GM18909 (cell line): ENCODE results near the gene PRRT1B.

Experiments
- ATAC-seq: cut with Tn5 transposase; IDR thresholded peaks from one replicate; pipeline ENCODE4 v1.9.1; 2021; ENCODE audit warnings: mild to moderate bottlenecking; ENCODE audit not compliant: unreplicated experiment, poor library complexity

Gene PRRT1B

DNA sequence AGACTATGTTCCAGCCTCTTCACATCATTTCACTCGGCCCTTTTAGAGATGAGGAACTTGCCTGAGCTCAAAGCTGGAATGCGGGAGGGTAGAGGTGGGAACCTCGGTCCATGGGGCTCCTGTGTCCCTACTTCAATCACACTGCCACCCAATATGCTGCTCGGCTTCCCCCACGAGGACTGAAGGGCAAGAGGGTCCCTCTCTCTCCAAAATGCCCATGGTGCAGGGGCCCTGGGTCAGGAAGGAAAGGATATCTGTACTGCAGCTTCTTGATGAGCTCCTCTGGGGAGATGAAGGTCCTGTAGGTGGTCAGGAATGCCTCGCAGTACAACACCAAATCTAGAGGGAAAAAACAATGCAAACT, 46.5 kb downstream of the PRRT1B start:
- no peak for ATAC-seq

DNA sequence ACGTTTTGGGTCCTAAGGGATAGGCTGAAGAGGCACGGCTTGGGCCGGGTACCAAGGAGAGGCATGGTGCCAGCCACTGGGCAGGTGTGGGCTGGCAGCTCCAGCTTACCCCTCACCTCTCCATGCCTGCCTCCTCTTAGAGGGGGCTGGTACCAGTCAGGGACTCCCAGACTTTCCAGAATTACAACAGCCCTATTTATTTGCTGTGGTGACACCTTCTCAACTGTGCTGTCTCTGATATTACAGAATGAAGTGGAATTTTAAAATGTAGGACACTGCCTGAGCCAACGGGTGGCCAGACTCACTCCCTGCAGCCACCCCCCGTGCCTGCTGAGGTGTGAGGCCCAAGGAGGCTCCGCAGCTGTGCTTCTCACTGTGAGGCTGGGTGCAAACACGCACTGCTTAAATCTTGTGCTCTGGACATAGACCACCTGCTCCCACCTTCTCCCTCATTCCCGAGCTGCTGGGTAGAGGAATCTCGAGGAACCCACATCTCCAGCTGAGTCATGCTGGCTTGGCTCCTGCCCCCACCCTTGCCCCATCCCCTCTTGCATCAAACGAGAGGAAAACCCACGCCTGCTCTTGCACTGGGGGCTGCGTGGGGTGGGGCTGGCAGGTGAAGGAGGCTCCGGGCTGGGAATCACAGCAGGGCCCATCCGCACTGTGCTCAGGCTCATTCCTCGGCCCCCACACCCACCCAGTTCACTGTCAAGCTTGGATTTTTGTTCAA, 47.9 kb downstream of the PRRT1B start:
- no peak for ATAC-seq

DNA sequence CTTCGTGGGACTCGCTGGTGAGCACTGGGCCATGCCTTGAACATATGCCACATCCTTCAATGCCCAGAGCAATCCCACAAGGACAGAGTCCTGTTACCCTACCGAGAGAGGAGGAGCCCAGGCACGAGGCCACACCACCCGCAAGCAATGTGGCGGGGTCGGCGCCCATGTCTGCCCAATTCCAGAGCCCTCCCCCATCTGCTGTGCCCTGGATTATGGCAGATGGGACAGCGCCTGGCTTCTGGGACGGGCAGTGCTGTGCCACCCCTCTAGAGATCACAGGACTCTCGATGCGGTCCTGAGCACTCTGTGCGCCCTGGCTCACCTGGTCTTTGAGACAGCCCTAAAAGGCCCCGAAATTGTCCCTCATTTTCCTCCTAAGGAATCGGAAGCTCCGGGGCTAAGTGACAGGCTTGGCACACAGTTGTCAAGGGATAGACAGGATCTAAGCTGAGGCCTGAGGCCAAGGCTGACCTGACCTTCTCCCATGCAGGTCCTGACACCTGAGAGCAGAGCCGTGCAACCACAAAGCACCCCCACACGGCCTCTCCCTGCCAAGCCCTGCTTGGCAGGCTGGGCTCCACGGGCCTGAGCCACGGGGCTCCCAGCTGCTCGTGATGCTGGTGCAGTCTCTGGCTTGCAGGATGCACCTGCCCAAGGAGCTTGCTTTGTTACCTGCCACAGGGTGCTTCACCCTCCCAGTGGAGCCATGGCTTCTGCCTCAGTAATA, 48.8 kb downstream of the PRRT1B start:
- no peak for ATAC-seq

DNA sequence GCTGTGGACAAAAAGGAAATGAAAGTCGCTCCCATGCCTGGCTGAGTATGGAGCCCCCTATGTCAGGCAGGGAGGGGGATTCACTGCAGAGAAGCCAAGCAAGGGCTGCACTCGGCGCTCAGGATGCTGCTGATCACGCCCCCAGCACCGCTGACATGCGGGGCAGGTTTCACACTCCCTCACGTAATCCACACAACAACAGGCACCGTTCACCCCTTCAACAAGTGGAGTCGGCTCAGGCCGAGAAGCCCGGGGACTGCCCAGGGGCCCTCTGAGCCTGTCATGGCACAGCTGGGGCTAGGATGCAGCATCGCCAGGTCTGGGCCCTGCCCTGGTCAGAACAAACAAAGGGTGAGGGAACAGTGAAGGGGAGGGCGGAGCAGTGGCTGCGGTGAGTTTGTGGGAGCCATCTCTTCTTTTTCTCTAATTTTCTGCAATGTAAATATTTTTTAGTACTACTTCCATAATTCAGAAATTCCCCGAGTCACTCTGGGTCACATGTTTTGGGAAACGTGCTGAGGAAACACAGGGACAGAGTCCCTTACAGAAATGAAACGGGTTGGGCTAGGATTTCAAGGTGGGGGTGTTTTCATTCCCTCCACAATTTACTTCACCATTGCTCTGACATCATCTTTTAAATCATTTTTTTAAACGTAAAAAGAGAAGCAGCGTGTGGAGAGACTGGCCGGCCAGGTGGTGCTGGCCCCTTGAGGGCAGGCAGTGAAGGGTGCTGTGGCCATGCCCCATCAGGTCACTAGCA, 49.8 kb downstream of the PRRT1B start:
- ATAC-seq = no peak

DNA sequence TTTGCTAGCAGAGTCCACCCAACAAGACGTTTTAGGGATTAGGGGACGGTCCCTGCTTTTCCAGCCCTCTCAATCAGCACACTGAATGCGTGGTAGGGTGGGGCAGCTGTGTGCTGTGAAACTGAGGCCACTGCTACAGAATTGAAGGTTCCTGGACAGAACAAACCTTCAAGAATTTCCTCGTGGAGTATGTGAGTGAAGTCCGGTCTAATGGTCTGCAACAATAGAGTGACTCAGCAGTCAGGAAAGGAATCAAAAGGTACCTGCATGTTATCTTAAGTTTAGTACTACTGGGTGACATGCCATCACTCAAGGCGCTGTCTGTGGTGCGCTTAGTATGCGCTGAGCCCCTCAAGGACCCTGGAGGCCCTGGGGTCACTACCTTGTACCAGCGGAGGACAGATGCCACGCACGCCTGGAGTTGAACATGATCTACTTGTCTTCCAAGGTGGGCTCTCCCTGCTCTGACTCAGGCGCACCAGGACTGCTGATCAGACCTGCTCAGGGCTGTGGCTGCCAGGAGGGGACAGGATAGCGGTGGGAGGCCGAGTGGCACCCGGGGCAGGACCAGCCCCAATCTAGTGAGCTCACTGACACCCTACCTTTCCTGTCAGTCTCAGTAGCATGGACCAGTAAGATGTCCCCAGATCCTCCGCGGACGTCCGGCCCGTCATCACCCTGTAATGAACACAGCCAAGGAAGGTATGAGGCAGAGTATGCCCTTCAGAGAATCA, 50.5 kb downstream of the PRRT1B start:
- ATAC-seq = no peak

DNA sequence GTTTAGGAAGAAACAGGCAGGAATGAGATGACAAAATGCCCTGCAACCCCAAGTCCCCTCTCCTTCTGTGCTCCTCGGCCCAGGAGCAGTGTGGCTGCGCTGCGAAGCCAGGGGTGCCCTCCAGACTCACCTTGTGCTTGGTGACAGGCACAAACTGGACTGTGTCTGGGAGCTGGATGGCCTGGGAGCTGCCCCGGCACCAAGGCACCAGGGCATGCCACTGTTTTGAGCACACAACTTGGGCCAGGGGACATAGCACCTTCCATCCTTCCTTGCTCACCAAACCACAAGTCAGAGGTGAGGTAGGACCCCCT, 51.1 kb downstream of the PRRT1B start:
- ATAC-seq = no peak

DNA sequence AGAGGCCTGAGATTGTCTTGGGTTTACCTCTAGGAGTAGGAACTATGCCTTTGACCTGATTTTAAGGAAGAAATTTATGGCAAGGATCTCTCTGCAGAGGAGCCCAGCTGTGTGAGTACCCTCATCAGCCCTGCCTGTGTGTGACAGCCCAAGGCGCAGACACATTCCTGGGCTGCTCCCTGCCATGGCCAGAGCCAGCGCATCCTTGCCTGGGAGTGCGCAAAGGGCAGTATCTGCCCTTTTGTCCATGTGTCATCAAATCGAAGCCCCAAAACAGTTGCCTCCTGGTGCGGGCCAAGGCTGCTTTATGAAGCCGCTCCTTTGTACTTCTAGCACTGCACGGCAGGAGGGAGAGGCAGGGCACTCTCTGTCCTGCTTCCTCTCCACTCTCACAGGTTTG, 51.9 kb downstream of the PRRT1B start:
- ATAC-seq = no peak

DNA sequence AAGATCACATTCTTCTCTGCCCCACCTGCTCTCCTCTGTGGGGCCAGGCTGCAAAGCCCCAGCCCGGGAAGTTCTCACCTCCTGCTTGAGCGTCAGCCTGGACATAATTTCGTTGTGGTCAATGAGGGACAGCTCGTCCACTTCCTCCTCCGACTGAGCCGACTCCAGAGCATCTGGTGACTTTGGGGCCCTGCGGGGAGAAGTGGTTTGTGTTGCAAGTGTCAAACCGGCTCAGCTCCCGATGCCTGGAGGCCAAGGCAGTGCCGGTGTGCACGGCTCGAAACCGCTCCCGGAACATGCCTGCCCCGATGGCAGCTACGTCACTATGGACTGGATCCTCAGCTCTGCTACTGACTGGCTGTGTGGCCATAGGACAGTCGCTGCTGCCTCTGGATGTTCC, 52.8 kb downstream of the PRRT1B start:
- no peak for ATAC-seq

DNA sequence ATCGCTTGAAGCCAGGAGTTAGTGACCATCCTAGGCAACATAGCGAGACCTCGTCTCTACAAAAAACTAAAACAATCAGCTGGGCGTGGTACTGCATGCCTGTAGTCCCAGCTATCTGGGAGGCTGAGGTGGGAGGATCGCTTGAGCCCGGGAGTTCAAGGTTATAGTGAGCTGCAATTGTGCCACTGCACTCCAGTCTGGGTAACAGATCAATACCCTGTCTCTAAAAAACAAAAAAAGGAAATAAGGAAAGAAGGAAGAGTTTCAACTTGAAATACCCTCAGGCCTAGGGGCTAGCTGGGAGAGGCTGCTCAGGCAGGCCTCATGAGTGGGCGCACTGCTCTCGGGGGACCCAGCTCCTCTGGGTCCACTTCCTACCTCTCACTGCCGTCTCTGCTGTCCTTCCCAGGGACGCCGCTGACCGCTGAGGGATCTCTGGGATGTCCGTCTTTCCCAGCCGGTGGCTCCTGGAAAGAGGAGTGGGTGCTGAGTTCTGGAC, 56.4 kb downstream of the PRRT1B start:
- no peak for ATAC-seq

DNA sequence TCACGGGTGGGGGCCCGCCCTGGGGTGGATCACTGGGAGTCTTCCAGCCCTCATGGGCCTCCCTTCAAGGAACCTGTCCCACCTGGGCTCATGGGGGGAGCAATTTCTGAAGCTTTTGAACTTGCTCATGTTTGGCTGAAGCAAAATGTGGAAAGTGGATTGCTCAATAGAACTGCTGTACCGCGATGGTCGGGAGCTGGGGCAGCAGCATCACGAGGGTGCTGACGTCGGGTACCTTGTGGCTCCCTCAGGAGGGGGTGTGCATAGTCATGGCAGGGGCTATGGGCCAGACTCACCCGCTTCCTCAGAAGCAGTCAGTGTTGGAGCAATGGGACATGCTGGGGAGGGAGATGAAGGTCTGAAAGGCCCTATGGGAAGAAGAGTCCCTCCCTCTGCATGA, 57.9 kb downstream of the PRRT1B start:
- no peak for ATAC-seq

DNA sequence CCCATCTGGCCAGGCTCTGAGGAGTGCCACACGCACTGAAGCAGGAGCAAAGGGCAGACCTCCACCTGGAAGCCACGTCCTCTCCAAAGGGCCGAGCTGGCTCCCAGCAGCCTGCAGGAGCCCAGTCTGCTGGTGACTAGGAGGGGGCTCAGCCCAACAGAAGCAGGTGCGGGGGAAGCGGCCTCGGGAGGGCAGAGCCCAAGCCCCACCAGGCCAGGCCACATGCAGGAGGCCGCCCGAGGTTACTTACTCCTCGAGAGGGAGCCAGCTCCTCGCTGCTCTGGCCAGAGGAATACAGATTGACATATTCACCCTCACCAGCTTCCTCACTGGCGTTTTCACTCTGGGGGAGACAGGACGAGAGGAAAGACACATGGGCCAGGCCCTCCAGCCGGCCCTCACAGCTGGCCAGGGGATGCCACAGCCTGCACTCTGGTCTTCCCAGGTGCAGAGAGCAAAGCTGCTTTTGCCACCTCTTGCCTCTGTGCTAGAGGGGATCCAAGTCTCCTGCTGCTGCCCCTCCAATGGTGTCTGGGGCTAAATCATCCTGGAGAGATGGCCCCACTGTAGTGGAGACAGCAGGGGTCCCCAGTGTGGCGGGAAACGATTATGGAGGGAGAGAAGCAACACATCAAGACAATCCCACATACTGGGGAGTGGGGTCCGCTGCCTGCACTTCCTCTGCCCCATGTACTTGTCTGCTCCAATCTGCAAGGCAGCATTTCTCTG, 58.6 kb downstream of the PRRT1B start:
- ATAC-seq = no peak

DNA sequence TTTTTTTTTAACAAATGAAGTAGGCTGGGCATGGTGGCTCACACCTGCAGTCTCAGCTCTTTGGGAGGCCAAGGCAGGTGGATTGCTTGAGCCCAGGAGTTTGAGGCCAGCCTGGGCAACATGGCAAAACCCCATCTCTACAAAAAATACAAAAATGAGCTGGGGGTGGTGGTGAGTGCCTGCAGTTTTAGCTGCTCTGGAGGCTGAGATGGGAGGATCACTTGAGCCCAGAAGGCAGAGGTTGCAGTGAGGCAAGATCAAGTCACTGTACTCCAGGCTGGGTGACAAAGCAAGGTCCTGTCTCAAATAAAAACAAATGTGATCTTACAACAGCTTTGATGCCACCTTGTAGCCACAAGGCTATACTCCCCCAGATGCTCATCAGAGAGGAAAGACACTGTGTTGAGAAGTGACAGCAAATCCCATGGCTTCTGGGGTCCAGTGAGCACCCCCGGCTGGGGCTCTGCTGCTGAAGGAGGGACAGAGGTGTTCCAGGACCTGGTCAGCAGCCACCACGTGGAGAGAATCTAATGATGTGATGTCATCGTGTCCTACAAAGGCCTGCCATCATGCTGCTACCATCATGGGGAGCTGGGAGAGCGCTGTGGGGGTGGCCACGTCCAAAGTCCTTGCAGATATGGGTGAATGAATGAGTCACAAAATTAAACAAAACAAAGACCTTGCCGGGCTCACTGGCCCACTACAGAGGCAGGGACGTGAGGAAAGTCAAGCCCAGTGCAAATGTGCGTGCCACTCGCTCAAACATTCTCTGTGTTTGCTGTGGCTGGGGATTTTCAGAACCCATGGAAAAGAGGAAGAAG, 60.7 kb downstream of the PRRT1B start:
- ATAC-seq = no peak

DNA sequence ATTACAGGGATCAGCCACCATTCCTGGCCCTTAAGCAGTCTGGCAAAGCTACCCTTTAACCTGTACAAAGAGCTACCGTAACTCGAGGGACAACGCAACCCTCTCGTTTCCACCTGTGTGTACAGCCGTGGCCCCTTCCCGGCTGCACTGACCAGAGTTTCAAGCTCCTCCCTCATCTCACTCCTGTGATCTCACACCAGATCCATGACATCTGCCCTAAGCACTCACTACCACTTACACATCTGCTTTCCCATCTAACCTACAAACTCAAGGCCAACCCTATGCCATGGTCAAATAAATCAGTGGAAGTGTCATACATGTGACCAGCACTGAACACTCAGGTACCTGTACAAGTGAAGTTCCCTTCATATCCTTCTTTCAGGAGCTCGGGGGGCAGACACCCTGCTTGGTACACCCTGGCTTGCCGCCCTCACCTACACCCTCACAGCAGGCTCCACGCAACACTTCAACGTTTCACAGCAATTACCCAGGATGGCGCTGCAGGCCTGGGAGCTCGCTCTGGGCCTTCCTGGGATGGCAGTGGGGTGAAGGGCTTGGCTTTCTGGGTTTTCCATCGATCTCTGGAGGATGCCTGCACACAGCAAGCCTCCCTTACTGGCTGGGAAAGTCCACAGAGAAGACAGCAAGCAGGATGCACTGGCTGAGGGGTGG, 61.7 kb downstream of the PRRT1B start:
- no peak for ATAC-seq

DNA sequence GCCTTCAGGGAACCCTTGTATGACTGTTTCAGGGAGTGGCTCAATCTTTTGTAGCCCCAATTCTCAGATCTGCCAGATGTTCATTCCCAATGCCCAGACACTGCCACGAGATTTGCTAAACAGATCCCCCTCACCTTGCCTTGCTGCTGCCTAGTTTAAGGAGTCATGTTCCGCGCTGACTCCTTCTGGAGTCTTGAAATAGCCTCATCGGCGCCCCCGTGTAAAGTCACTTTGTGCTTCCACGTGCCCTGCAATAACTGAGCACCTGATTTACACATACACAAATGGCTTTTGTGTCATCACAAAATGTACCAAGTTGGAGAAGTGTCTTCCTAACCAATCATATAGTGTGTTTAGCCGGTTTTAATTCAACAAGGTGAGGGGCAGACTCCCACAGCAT, 62.3 kb downstream of the PRRT1B start:
- no peak for ATAC-seq

DNA sequence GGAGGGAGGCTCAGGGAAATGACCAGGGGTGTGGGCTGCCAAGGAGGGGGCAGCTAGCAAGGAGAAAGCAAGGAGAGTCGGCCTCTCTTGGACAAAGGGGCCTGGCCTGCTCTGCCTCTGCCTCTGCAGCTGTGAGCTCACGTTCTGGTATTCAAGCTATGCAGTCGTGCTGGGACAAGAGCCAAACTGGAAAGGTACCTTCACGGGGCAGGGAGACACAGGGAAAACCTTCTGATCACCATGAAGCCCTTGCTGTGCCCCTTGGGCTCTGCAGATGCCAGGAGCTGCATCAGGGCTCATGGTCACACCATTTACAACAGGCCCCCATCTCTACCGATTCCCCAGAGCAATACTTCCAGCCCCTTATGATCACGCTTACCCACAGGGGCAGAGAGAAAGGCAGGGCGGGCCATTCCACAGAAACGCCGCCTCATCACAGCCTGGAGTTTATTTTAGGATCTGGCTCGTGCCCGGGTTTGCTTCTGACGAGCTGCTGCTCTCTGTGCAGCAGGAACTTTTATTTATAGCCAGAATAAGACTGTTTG, 63.2 kb downstream of the PRRT1B start:
- no peak for ATAC-seq
